ENCODE data around the gene CLCN7. TPM values are rescaled to one million over a fixed set of nuclear protein-coding genes. Genes with fewer than 3 reads are reported as not detected.

CLCN7 gene
- total RNA-seq, 1 experiment from 2014 or later: 110 TPM

DNA sequence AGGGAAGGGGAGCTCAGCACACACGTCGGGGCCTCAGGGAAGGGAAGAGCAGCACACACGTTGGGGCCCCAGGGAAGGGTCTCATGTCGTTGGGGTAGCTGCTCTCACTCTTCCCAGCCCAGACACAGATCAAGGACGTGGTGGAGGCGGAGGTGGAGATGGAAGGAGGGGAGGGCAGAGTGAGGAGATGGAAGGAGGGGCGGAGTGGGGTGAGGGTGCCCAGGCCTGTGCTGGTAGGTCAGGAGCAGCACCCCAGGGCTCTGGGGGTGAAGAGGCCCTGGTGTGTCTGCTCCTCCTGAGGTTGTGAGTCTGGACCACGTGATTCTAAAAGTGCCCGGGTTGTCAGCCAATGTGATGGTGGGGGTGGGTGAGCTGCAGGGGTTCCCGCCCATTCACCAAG is 14.9 kb downstream of the CLCN7 start:
- CTCF ChIA-PET: no interaction called here

DNA sequence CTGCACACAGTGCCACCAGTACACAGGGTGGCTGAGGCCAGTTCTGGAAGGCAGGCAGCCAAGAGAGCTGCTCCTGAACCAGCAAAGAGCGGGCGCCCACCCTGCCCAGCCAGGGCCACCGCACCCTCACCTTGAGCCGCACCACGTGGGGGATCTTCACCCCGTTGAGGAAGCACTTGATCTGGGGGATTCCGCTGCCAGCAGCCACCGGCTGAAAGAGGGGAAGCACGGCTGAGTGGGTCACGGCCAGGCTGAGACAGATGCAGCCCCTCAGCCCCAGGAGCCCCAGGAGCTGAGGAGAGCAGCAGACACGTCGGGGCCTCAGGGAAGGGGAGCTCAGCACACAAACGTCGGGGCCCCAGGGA is 15.9 kb downstream of the CLCN7 start:
- Histone ChIP-seq H3K4me3 (no peak overlapping the region), H3K27me3 (ENCODE audit: insufficient read depth, low read depth) (no peaks in the 10 kb centered on the region), H4K20me1 (ENCODE audit: insufficient read depth) (no peaks in the 10 kb centered on the region; the same call in 1 of the 2 replicates), H3K4me1 (replicated peaks; ENCODE audit: insufficient read depth) (no peaks in the 10 kb centered on the region), H3K79me2 (ENCODE audit: low read depth) (no peaks in the 10 kb centered on the region), H3K27ac (no peak overlapping the region), H3K9me2 (ENCODE audit: insufficient read depth) (no peaks in the 10 kb centered on the region), H2AFZ (no peak overlapping the region), H3K9me3 (ENCODE audit: insufficient read depth, low read depth) (no peaks in the 10 kb centered on the region), H3F3A (ENCODE audit: insufficient read depth, low read depth) (no peaks in the 10 kb centered on the region), H3K36me3 (ENCODE audit: low read depth) (no peaks in the 10 kb centered on the region), H3K4me2 (no peak overlapping the region)
- POLR2A ChIA-PET (ENCODE audit: unreplicated experiment): no interaction called here
- TF ChIP-seq, protein P1, sequence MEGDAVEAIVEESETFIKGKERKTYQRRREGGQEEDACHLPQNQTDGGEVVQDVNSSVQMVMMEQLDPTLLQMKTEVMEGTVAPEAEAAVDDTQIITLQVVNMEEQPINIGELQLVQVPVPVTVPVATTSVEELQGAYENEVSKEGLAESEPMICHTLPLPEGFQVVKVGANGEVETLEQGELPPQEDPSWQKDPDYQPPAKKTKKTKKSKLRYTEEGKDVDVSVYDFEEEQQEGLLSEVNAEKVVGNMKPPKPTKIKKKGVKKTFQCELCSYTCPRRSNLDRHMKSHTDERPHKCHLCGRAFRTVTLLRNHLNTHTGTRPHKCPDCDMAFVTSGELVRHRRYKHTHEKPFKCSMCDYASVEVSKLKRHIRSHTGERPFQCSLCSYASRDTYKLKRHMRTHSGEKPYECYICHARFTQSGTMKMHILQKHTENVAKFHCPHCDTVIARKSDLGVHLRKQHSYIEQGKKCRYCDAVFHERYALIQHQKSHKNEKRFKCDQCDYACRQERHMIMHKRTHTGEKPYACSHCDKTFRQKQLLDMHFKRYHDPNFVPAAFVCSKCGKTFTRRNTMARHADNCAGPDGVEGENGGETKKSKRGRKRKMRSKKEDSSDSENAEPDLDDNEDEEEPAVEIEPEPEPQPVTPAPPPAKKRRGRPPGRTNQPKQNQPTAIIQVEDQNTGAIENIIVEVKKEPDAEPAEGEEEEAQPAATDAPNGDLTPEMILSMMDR (conservative IDR thresholded peaks at IDR 0.05): no peak
- no peak for TF ChIP-seq EZH2 (IDR thresholded peaks at IDR 0.05; ENCODE audit: low read depth)
- no TSS peak for BruUV-seq (replicated peaks)
- no peak for DNase-seq
- intact Hi-C loops (cut with micrococcal nuclease; ENCODE audit: unreplicated experiment): no loop called here
- CTCF ChIA-PET: no interaction called here

More for the DNA sequence above, 14.9 kb downstream of the CLCN7 start:
- Histone ChIP-seq H3K9me2 (ENCODE audit: insufficient read depth) (no peaks in the 10 kb centered on the region), H3K27me3 (ENCODE audit: insufficient read depth, low read depth) (no peaks in the 10 kb centered on the region), H3K4me1 (replicated peaks; ENCODE audit: insufficient read depth) (no peaks in the 10 kb centered on the region), H3K36me3 (ENCODE audit: low read depth) (no peaks in the 10 kb centered on the region), H3K4me2 (no peak overlapping the region), H3K9me3 (ENCODE audit: insufficient read depth, low read depth) (no peaks in the 10 kb centered on the region), H4K20me1 (ENCODE audit: insufficient read depth) (no peaks in the 10 kb centered on the region; the same call in 1 of the 2 replicates), H3F3A (ENCODE audit: insufficient read depth, low read depth) (no peaks in the 10 kb centered on the region), H2AFZ (no peak overlapping the region), H3K27ac (no peak overlapping the region), H3K79me2 (ENCODE audit: low read depth) (no peaks in the 10 kb centered on the region), H3K4me3 (no peak overlapping the region)
- TF ChIP-seq EZH2 (IDR thresholded peaks at IDR 0.05; ENCODE audit: low read depth): no peak
- TF ChIP-seq, protein P1 (conservative IDR thresholded peaks at IDR 0.05): no peak
- no peak for DNase-seq
- BruUV-seq (replicated peaks): no TSS peak
- intact Hi-C loops (cut with micrococcal nuclease; ENCODE audit: unreplicated experiment): no loop called here
- POLR2A ChIA-PET (ENCODE audit: unreplicated experiment): interaction anchor here (0.6 kb wide), 1 partner anchor 152 kb away, joined by 3 read pairs; no protein-coding TSS in a partner anchor

DNA sequence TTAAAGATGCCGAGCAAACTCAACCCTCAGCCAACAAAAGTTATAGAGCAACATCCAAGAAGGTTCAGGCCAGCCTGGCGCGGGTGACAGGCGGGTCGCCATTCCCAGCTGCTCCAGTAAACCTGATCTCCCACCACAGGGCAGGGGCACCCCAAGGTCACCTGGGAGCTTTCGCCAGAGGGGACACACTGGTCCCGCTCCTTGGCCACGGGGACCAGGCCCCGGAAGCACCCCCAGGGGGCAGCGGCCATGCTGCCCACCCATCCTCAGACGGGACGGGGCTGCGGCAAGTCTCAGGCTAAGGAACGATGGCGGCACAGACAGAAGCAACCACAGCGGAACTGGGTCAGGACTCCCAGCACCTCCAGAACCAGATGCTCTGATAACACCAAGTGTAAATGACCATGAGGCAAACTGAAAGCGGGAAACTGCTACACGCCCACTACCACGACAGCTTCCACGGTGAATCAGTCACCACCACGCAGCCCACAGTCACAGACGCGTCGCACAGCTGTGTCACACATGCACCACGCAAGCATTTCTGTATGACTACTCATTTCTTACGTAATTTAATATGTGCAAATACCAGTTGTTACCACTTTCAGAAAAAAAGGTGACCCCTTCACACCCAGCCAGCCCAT is 16.4 kb downstream of the CLCN7 start:
- Histone ChIP-seq H3K4me2 (no peak overlapping the region), H3F3A (ENCODE audit: insufficient read depth, low read depth) (no peaks in the 10 kb centered on the region), H3K27me3 (ENCODE audit: insufficient read depth, low read depth) (no peaks in the 10 kb centered on the region), H3K27ac (no peak overlapping the region), H3K36me3 (ENCODE audit: low read depth) (no peaks in the 10 kb centered on the region), H3K9me2 (ENCODE audit: insufficient read depth) (no peaks in the 10 kb centered on the region), H4K20me1 (ENCODE audit: insufficient read depth) (no peaks in the 10 kb centered on the region; the same call in 1 of the 2 replicates), H3K4me3 (no peak overlapping the region), H3K79me2 (ENCODE audit: low read depth) (no peaks in the 10 kb centered on the region), H2AFZ (no peak overlapping the region), H3K9me3 (ENCODE audit: insufficient read depth, low read depth) (no peaks in the 10 kb centered on the region), H3K4me1 (replicated peaks; ENCODE audit: insufficient read depth) (no peaks in the 10 kb centered on the region)
- no peak for DNase-seq
- no TSS peak for BruUV-seq (replicated peaks)
- intact Hi-C loops (cut with micrococcal nuclease; ENCODE audit: unreplicated experiment): no loop called here
- ChIA-PET CTCF (no interaction called here), POLR2A (ENCODE audit: unreplicated experiment) (no interaction called here)
- no peak for TF ChIP-seq EZH2 (IDR thresholded peaks at IDR 0.05; ENCODE audit: low read depth)
- TF ChIP-seq, protein P1 (conservative IDR thresholded peaks at IDR 0.05): no peak

Measured in PC-9 (cell line).